ENCODE data around the gene OXSM.

DNA sequence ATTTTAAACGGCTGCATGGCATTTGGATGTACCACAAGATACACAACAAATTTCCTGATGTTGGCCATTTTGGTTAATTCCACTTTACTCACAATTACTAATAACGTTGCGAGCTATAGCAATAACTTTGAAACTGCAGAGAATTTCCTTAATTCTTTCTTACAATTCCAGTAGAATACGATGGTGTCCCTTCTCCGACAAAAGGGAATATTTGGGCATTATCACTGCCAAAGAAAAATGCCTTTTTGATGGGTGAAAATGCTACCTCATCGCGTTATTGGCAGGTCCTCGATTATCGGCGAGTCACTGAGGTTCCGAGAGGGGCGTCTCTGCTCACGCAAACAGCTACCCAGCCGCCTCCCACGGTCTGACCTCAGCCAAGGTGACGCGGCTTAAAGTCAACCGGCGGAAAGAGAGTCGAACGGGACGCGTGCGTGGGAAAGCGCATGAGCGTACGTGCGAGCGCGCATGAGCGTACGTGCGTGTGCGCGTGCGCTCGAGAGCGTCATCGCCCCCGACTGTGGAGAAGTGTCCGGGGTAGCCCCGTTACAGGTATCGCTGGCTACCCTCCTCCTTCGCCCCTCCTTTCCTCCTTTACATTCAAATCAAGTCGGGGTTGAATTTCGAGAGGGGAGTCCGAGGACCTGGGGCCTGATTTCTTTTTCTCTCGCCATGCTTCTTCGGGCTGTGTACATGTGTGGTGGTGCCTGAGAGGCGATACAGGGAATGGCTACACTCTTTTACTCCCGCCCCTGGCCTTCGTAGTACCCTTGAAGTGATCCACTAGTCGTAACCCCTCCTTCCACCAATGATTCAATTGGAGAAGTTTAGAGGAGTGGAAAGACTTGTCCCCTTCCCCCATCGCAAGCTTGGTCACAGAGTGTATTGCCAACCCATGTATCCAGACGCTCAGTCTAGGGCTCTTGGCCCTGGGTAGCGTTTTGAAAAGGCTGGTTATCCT, at the start of gene OXSM:
- TF ChIP-seq, protein P1, sequence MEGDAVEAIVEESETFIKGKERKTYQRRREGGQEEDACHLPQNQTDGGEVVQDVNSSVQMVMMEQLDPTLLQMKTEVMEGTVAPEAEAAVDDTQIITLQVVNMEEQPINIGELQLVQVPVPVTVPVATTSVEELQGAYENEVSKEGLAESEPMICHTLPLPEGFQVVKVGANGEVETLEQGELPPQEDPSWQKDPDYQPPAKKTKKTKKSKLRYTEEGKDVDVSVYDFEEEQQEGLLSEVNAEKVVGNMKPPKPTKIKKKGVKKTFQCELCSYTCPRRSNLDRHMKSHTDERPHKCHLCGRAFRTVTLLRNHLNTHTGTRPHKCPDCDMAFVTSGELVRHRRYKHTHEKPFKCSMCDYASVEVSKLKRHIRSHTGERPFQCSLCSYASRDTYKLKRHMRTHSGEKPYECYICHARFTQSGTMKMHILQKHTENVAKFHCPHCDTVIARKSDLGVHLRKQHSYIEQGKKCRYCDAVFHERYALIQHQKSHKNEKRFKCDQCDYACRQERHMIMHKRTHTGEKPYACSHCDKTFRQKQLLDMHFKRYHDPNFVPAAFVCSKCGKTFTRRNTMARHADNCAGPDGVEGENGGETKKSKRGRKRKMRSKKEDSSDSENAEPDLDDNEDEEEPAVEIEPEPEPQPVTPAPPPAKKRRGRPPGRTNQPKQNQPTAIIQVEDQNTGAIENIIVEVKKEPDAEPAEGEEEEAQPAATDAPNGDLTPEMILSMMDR (conservative IDR thresholded peaks at IDR 0.05; ENCODE audit: low read length) = no peak; the same call in 1 of the 2 replicates
- TF ChIP-seq EZH2phosphoT487 (IDR thresholded peaks at IDR 0.05; ENCODE audit: borderline replicate concordance) = no peak
